HL-60 (cell line): Measurements from ENCODE around the gene MICA.

Experiments used
- DNase-seq, 2 experiments: peaks; one replicate each; pipeline ENCODE4 v3.0.0-alpha.2; 2010 to 2020; ENCODE audit warnings: low read depth in 1 of 2, low spot score in 1 of 2
- H3K27ac ChIP-seq: fragments of 250-450 bp; sonication (Bioruptor Pico); replicated peaks from 2 replicates; pipeline ENCODE4 v1.5.1; 2020; ENCODE audit warnings: mild to moderate bottlenecking, moderate library complexity
- H3K27me3 ChIP-seq: fragments of 250-450 bp; sonication (Bioruptor Pico); 2 replicates; pipeline ENCODE4 v1.5.1; 2021; ENCODE audit warnings: mild to moderate bottlenecking, moderate library complexity; ENCODE audit not compliant: insufficient read depth, poor library complexity, severe bottlenecking
- H3K4me3 ChIP-seq: replicated peaks from 2 replicates; pipeline ENCODE4 v1.5.1; 2011; ENCODE audit warnings: mild to moderate bottlenecking, control low read depth, low read length; ENCODE audit not compliant: insufficient read depth
- GABPA ChIP-seq: IDR thresholded peaks from 2 replicates; pipeline ENCODE4 v1.6.1; 2012; ENCODE audit warnings: low read depth
- POLR2AphosphoS5 ChIP-seq: IDR thresholded peaks from 2 replicates; pipeline ENCODE4 v1.6.1; 2012; ENCODE audit warnings: low read depth
- SPI1 ChIP-seq: IDR thresholded peaks from 2 replicates; pipeline ENCODE4 v1.6.1; 2012; ENCODE audit warnings: low read depth, mild to moderate bottlenecking, borderline replicate concordance
- long read RNA-seq: library from polyadenylated mRNA; unstranded; transcript quantifications from one replicate; pipeline ENCODE4 v2.0.0, GENCODE V29; 2020
- TF ChIP-seq, protein P1 (sequence below): IDR thresholded peaks from one replicate; pipeline ENCODE4 v1.5.1; 2011; ENCODE audit warnings: low read length, control low read depth, inconsistent platforms; ENCODE audit not compliant: insufficient read depth
- TF ChIP-seq, protein P2 (sequence below): IDR thresholded peaks from 2 replicates; pipeline ENCODE4 v1.6.1; 2012; ENCODE audit warnings: low read depth; ENCODE audit not compliant: insufficient replicate concordance

The MICA gene
- long read RNA-seq, partial matches to known transcripts, result 1 of 11 reads
- long read RNA-seq, other reads (novel, unspliced or antisense), result 10 of 11 reads

DNA sequence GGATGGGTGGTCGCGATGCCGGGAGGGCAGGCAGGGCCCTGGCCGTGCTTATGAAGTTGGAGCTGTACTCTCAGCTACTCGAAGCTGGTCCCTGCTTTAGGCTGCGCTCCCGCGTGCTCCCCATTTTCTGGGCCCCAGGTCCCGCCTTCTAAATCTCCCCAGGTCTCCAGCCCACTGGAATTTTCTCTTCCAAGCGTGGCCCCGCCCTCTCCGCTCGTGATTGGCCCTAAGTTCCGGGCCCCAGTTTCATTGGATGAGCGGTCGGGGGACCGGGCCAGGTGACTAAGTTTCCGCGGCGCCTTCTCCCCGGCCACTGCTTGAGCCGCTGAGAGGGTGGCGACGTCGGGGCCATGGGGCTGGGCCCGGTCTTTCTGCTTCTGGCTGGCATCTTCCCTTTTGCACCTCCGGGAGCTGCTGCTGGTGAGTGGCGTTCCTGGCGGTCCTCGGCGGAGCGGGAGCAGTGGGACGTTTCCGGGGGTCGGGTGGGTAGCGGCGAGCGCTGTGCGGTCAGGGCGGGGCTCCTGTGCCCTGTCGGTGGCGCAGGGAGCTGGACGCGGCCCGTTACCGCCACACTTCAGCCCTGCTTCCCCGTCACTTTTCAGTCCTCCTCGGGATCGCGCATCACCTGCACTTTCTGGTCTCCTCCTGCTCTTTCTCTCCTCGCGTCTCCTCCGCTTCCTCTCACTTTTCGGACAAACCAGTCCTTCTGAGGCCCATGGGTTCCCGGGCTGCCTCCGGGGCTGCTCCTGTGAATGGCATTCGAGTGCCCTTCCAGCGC is at the start of gene MICA:
Gene MICA, plus strand, starts transcription at position 313 of the 778 bp plus-strand sequence. Its CDS starts 38 bp downstream, at position 351.
- peak within 1 kb of the TSS; percentile 45 for H3K4me3 ChIP-seq
- no peak within 1 kb of the TSS; the same call in 1 of the 2 replicates for H3K27ac ChIP-seq
- TF ChIP-seq, protein P1, sequence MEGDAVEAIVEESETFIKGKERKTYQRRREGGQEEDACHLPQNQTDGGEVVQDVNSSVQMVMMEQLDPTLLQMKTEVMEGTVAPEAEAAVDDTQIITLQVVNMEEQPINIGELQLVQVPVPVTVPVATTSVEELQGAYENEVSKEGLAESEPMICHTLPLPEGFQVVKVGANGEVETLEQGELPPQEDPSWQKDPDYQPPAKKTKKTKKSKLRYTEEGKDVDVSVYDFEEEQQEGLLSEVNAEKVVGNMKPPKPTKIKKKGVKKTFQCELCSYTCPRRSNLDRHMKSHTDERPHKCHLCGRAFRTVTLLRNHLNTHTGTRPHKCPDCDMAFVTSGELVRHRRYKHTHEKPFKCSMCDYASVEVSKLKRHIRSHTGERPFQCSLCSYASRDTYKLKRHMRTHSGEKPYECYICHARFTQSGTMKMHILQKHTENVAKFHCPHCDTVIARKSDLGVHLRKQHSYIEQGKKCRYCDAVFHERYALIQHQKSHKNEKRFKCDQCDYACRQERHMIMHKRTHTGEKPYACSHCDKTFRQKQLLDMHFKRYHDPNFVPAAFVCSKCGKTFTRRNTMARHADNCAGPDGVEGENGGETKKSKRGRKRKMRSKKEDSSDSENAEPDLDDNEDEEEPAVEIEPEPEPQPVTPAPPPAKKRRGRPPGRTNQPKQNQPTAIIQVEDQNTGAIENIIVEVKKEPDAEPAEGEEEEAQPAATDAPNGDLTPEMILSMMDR, result no peak
- TF ChIP-seq, protein P2, sequence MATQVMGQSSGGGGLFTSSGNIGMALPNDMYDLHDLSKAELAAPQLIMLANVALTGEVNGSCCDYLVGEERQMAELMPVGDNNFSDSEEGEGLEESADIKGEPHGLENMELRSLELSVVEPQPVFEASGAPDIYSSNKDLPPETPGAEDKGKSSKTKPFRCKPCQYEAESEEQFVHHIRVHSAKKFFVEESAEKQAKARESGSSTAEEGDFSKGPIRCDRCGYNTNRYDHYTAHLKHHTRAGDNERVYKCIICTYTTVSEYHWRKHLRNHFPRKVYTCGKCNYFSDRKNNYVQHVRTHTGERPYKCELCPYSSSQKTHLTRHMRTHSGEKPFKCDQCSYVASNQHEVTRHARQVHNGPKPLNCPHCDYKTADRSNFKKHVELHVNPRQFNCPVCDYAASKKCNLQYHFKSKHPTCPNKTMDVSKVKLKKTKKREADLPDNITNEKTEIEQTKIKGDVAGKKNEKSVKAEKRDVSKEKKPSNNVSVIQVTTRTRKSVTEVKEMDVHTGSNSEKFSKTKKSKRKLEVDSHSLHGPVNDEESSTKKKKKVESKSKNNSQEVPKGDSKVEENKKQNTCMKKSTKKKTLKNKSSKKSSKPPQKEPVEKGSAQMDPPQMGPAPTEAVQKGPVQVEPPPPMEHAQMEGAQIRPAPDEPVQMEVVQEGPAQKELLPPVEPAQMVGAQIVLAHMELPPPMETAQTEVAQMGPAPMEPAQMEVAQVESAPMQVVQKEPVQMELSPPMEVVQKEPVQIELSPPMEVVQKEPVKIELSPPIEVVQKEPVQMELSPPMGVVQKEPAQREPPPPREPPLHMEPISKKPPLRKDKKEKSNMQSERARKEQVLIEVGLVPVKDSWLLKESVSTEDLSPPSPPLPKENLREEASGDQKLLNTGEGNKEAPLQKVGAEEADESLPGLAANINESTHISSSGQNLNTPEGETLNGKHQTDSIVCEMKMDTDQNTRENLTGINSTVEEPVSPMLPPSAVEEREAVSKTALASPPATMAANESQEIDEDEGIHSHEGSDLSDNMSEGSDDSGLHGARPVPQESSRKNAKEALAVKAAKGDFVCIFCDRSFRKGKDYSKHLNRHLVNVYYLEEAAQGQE, result no peak
- TF ChIP-seq POLR2AphosphoS5, result no peak
- TF ChIP-seq GABPA, result no peak
- no peak for TF ChIP-seq SPI1
- peak; percentile 55 to 70 for DNase-seq
- H3K27me3 ChIP-seq, result no peaks in the 10 kb centered on the region

DNA sequence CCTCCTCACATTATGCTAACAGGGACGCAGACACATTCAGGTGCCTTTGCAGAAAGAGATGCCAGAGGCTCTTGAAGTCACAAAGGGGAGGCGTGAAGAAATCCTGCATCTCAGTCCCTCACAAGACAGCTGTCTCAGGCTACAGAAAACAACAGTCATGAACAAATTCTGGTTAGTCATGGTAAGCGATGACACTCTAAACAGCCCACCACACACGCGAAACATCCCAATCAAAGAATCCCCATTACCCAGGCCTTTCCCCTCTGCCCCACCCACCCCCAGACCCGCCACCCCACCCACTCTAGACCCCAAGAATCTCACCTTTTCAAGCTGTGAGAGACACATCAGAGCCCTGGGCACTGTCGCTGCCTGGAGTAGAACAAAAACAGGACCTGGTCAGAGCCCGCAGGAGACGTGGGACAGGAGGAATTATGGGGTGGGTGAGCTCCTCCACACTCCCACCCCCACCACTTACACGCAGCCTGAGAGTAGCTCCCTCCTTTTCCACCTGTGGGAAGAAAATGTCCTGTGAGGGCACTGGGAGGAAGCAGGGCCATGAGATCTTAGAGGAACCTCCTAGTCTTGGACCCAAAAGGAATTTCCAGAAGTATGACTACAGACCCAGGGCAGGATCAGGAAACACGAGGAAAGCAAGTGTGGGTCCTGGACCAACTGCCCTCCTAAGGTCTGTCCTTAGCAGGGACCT is 49.1 kb upstream of the MICA start:
- TF ChIP-seq, protein P2, result no peak
- TF ChIP-seq, protein P1, result no peak
- TF ChIP-seq POLR2AphosphoS5, result no peak; the same call in 1 of the 2 replicates
- no peak for TF ChIP-seq SPI1
- TF ChIP-seq GABPA, result no peak
- peak in 1 of 2 experiments; percentile 39 for DNase-seq
- no peak overlapping the region for H3K27ac ChIP-seq
- no peaks in the 10 kb centered on the region for H3K27me3 ChIP-seq
- peak overlapping the region; percentile 62 for H3K4me3 ChIP-seq

DNA sequence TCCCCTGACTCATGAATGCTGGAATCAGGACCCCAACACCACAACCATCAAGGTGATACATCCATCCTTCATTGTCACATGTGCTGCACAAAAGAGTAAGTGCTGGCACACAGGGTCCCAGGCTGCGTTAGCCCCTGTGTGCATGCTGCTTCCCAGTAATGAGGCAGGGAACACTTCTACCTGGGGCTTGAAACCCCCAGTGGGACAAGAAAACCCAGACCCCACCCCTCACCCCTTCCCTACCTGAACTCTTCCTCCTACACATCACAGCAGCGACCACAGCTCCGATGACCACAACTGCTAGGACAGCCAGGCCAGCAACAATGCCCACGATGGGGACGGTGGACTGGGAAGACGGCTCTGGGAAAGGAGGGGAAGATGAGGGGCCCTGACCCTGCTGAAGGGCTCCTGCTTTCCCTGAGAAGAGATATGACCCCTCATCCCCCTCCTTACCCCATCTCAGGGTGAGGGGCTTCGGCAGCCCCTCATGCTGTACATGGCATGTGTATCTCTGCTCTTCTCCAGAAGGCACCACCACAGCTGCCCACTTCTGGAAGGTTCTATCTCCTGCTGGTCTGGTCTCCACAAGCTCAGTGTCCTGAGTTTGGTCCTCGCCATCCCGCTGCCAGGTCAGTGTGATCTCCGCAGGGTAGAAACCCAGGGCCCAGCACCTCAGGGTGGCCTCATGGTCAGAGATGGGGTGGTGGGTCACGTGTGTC is 48.4 kb upstream of the MICA start:
- H3K27me3 ChIP-seq, result no peaks in the 10 kb centered on the region
- H3K27ac ChIP-seq, result no peak overlapping the region
- peak overlapping the region; percentile 62 for H3K4me3 ChIP-seq
- DNase-seq, result peak in 1 of 2 experiments; percentile 12
- TF ChIP-seq POLR2AphosphoS5 (no peak), SPI1 (no peak), GABPA (no peak)
- TF ChIP-seq, protein P1, result no peak
- TF ChIP-seq, protein P2, result no peak
